Measurements from ENCODE around the gene POGLUT2.

POGLUT2 gene

GRCh38 chr13:102798581-102799425 is at the start of gene POGLUT2, which contains the start of gene BIVM:
POGLUT2 (minus strand) TSS chr13:102798976; CDS start chr13:102798670, 306 bp downstream.
BIVM (plus strand) TSS chr13:102799119; CDS start chr13:102807268, 8,149 bp downstream.
- TF ChIP-seq CTCF (IDR thresholded peaks at IDR 0.05; ENCODE audit: control extremely low read depth, extremely low read depth, low read depth, missing control alignments) = no peak
- CTCF ChIA-PET = interaction anchor here (0.7 to 3.1 kb wide), 13 partner anchors 10 to 207 kb away, joined by 3 to 20 read pairs (median 6); partner anchors contain the start of gene ERCC5

GRCh38 chr13:102847272-102848234 is 48.8 kb upstream of the POGLUT2 start:
- peak; percentile 82 for TF ChIP-seq CTCF (IDR thresholded peaks at IDR 0.05; ENCODE audit: control extremely low read depth, extremely low read depth, low read depth, missing control alignments)
- ChIA-PET CTCF (interaction anchor here (0.6 to 6.8 kb wide), 12 partner anchors 8 to 268 kb away, joined by 3 to 36 read pairs (median 4); no protein-coding TSS in a partner anchor), POLR2A (interaction anchor here (0.8 kb wide), 1 partner anchor 9 kb away, joined by 3 read pairs; no protein-coding TSS in a partner anchor)
- no peak for DNase-seq (ENCODE audit: extremely low spot score)

More at GRCh38 chr13:102798581-102799425, at the start of gene POGLUT2, which contains the start of gene BIVM:
- DNase-seq (ENCODE audit: extremely low spot score) = peak; percentile 93
- POLR2A ChIA-PET = no interaction called here

GRCh38 chr13:102846261-102847015 is 47.7 kb upstream of the POGLUT2 start:
- peak; percentile 29 for DNase-seq (ENCODE audit: extremely low spot score)
- no peak for TF ChIP-seq CTCF (IDR thresholded peaks at IDR 0.05; ENCODE audit: control extremely low read depth, extremely low read depth, low read depth, missing control alignments)
- ChIA-PET CTCF (interaction anchor here (0.7 to 6.8 kb wide), 16 partner anchors 9 to 266 kb away, joined by 3 to 36 read pairs (median 4); no protein-coding TSS in a partner anchor), POLR2A (interaction anchor here (1.0 to 1.4 kb wide), 2 partner anchors 248 to 250 kb away, joined by 4 to 7 read pairs; partner anchors contain the start of gene TPP2)

- peak; percentile 83 for DNase-seq (ENCODE audit: extremely low spot score)
- TF ChIP-seq CTCF (IDR thresholded peaks at IDR 0.05; ENCODE audit: control extremely low read depth, extremely low read depth, low read depth, missing control alignments) = peak; percentile 9
- ChIA-PET CTCF (interaction anchor here (0.7 to 6.8 kb wide), 17 partner anchors 9 to 266 kb away, joined by 3 to 36 read pairs (median 4); no protein-coding TSS in a partner anchor), POLR2A (interaction anchor here (1.0 to 1.4 kb wide), 2 partner anchors 247 to 249 kb away, joined by 4 to 7 read pairs; partner anchors contain the start of gene TPP2)
Measured at GRCh38 chr13:102845630-102846260, 47.0 kb upstream of the POGLUT2 start, which contains the start of gene ERCC5. ERCC5 (plus strand) TSS chr13:102846032; CDS start chr13:102846267, 235 bp downstream.

GRCh38 chr13:102845289-102845629 is 46.5 kb upstream of the POGLUT2 start:
- ChIA-PET CTCF (interaction anchor here (0.7 to 6.8 kb wide), 13 partner anchors 8 to 265 kb away, joined by 3 to 36 read pairs (median 4); no protein-coding TSS in a partner anchor), POLR2A (interaction anchor here (1.4 kb wide), 1 partner anchor 248 kb away, joined by 7 read pairs; the partner anchor contains the start of gene TPP2)
- no peak for TF ChIP-seq CTCF (IDR thresholded peaks at IDR 0.05; ENCODE audit: control extremely low read depth, extremely low read depth, low read depth, missing control alignments)
- DNase-seq (ENCODE audit: extremely low spot score) = no peak

All from GM10248 (cell line).